Glutamatergic neuron (in vitro differentiated cells): Measurements from ENCODE around the gene ZG16. TPM values are rescaled to one million over a fixed set of nuclear protein-coding genes. Genes with fewer than 3 reads are reported as not detected.
"Not testable (repeated sequence)": the region's sequence is repeated elsewhere in the genome, so short reads cannot be mapped to it uniquely, and the experiment has no call there.

ENCODE experiments used
- DNase-seq: peaks from one replicate; pipeline ENCODE4 v3.0.0; 2022
- H3K27ac Mint-ChIP-seq: one replicate; pipeline ENCODE4 v1.8.0; 2020; ENCODE audit warnings: mild to moderate bottlenecking, mixed read lengths, inconsistent platforms; ENCODE audit not compliant: unreplicated experiment
- H3K27me3 Mint-ChIP-seq: one replicate; pipeline ENCODE4 v1.8.0; 2020; ENCODE audit warnings: mild to moderate bottlenecking, moderate library complexity, mixed read lengths, inconsistent platforms; ENCODE audit not compliant: unreplicated experiment
- H3K36me3 Mint-ChIP-seq: one replicate; pipeline ENCODE4 v1.8.0; 2020; ENCODE audit warnings: mild to moderate bottlenecking, mixed read lengths, inconsistent platforms; ENCODE audit not compliant: unreplicated experiment
- H3K4me1 Mint-ChIP-seq: one replicate; pipeline ENCODE4 v1.8.0; 2020; ENCODE audit warnings: mild to moderate bottlenecking, low read depth, mixed read lengths, inconsistent platforms; ENCODE audit not compliant: unreplicated experiment
- H3K4me3 Mint-ChIP-seq: one replicate; pipeline ENCODE4 v1.8.0; 2020; ENCODE audit warnings: mild to moderate bottlenecking, mixed read lengths, inconsistent platforms; ENCODE audit not compliant: unreplicated experiment
- H3K9me3 Mint-ChIP-seq: one replicate; pipeline ENCODE4 v1.8.0; 2020; ENCODE audit warnings: mild to moderate bottlenecking, moderate library complexity, mixed read lengths, inconsistent platforms; ENCODE audit not compliant: unreplicated experiment
- CTCF ChIP-seq: fragments of 200-600 bp; sonication (generic); IDR thresholded peaks from one replicate; pipeline ENCODE4 v1.5.0; 2021; ENCODE audit not compliant: partially characterized antibody, unreplicated experiment
- total RNA-seq: library from RNA; stranded (reverse); fragmentation: NEBNext Ultra II Directional; extraction: Animal tissue kit (Norgen Biotek cat#: 25700); gene quantifications from one replicate; pipeline ENCODE4 v1.2.1, GENCODE V29; 2021; ENCODE audit not compliant: unreplicated experiment

ZG16 gene
- total RNA-seq, 1 donor from 2014 or later: not detected

GRCh38 chr16:29790949-29791844 lies 13.1 kb downstream of the ZG16 start:
- DNase-seq: no peak

GRCh38 chr16:29791845-29792807 lies 14.1 kb downstream of the ZG16 start:
- Mint-ChIP-seq H3K4me3 (peak overlapping the region; percentile 92), H3K36me3 (no peaks in the 10 kb centered on the region), H3K27me3 (peaks cover 5% of the 10 kb centered on the region), H3K4me1 (peaks cover 12% of the 10 kb centered on the region), H3K9me3 (peaks cover 2% of the 10 kb centered on the region), H3K27ac (no peak overlapping the region)
- DNase-seq: no peak
- no peak for TF ChIP-seq CTCF

More at GRCh38 chr16:29790949-29791844, 13.1 kb downstream of the ZG16 start:
- peaks cover 5% of the 10 kb centered on the region for H3K27me3 Mint-ChIP-seq
- peak overlapping the region; percentile 37 for H3K27ac Mint-ChIP-seq
- H3K4me3 Mint-ChIP-seq: peak overlapping the region; percentile 92
- H3K9me3 Mint-ChIP-seq: peaks cover 2% of the 10 kb centered on the region
- peaks cover 12% of the 10 kb centered on the region for H3K4me1 Mint-ChIP-seq
- TF ChIP-seq CTCF: no peak
- no peaks in the 10 kb centered on the region for H3K36me3 Mint-ChIP-seq

- H3K9me3 Mint-ChIP-seq, H3K4me3 Mint-ChIP-seq, H3K27me3 Mint-ChIP-seq, DNase-seq, H3K36me3 Mint-ChIP-seq: not testable (repeated sequence)
- peak overlapping the region; percentile 62 for H3K27ac Mint-ChIP-seq
- H3K4me1 Mint-ChIP-seq: peaks cover 12% of the 10 kb centered on the region
Measured at GRCh38 chr16:29793153-29793552, 15.1 kb downstream of the ZG16 start.

GRCh38 chr16:29794231-29794710 lies 16.2 kb downstream of the ZG16 start:
- no peak for TF ChIP-seq CTCF
- Mint-ChIP-seq H3K27me3 (peaks cover 5% of the 10 kb centered on the region), H3K27ac (no peak overlapping the region), H3K36me3 (no peaks in the 10 kb centered on the region), H3K4me3 (no peak overlapping the region), H3K4me1 (peaks cover 12% of the 10 kb centered on the region), H3K9me3 (peaks cover 2% of the 10 kb centered on the region)
- no peak for DNase-seq

GRCh38 chr16:29802416-29802935 lies 24.4 kb downstream of the ZG16 start:
- Mint-ChIP-seq H3K36me3 (no peaks in the 10 kb centered on the region), H3K4me3 (peak overlapping the region; percentile 40), H3K4me1 (peaks cover 19% of the 10 kb centered on the region), H3K27me3 (peaks cover 16% of the 10 kb centered on the region), H3K9me3 (peaks cover 11% of the 10 kb centered on the region), H3K27ac (peak overlapping the region; percentile 76)
- no peak for TF ChIP-seq CTCF
- DNase-seq: no peak
